HS-27A (cell line): ENCODE measurements around the gene CTDSPL.
"Not testable (repeated sequence)": the region's sequence is repeated elsewhere in the genome, so short reads cannot be mapped to it uniquely, and the experiment has no call there.

ENCODE experiments used
- DNase-seq: peaks from one replicate; pipeline ENCODE4 v3.0.0-alpha.2; 2012; ENCODE audit warnings: low read depth, missing footprints

The CTDSPL gene

DNA sequence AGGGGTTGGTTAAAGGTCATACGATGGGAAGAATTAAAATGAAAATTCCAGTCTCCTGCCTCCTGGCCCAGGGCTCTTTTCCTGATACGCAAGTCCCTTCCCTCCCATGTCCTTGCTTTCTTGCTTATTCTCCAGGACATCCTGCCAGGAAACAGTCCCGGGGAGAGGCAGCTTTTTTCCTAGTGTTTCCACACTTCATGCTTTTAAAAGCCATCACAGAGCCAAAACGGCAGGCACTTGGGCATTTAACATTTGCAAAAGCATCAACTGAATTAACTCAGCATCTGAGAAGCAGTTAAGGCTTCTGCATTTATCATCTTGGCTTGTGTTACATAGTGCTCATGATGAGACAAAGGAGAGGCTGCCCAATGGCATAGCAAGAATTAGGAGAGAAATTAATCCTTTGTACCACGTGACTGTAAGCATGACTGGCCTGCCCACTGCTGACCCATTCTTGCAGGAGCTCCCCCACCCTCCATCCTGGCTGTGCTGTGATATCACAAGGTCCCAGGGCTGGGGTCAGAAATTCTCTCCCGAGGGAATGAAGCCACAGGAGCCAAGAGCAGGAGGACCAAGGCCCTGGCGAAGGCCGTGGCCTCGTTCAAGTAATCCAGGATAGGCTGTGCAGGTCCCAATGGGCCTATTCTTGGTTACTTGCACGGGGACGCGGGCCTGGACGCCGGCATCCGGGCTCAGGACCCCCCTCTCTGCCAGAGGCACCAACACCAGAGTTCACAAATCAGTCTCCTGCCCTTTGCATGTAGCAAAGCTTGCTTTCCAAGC lies 107.3 kb downstream of the CTDSPL start:
- DNase-seq = no peak

DNA sequence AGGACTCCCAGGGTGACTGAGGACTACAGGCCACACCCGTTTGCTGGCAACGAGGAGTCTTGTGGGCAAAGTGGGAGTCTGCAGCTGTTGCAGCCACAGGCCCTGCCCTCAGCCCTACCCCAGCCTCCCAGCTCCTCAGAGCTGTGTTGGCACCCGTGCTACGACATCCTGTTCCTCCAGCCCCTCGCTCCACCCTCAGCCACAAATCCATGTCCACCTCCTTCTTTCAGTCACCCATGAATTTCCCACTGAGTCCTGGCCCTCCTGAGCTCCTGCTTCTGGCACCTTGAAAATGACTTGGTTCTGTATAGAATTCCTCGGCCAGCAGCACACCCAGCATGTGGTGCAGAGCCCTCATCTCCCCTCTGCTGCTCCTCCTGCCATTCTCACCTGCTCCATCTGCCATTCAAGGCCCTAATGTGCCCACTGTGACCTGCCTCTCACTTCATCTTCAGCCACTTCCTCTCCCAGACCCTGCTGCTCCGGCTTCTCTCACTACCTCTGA lies 108.0 kb downstream of the CTDSPL start:
- no peak for DNase-seq

DNA sequence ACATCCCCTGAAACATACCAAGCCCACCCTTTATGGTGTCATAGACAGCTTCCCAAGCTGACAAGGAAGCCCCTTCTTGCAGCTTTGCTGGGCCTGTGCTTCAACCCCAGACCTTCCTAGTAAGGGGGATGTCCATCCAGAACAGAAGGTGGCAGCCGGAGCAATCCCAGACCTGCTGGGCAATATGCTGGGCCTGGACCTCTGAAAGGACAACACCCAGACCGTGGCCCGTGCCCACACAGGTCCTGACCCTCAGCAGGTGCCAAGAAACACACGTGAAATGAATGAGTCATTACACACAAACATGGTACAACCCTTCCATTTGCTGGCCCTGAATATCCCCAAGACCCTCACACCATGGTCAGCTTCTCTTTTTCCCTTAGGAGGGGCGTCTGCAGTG lies 109.1 kb downstream of the CTDSPL start:
- DNase-seq = no peak

DNA sequence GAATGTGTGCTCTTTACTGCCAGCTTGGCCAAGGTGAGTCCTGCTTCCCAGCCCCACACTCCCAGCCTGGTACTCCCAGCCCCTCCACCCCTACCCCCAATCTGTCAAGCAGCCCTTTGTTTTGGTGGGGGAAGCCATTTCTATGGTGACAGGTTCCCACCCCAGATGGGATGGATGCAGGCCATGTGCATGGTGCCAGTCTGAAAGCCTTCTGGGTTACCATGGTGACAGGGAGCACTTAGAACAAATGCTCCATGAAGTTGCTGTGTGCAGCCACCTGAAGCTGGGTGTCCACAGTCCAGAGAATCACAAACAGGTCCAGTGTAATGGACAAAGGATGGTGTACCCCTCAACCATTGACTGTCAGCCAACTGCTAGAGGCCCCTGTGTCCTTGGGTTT lies 109.8 kb downstream of the CTDSPL start:
- DNase-seq = no peak

DNA sequence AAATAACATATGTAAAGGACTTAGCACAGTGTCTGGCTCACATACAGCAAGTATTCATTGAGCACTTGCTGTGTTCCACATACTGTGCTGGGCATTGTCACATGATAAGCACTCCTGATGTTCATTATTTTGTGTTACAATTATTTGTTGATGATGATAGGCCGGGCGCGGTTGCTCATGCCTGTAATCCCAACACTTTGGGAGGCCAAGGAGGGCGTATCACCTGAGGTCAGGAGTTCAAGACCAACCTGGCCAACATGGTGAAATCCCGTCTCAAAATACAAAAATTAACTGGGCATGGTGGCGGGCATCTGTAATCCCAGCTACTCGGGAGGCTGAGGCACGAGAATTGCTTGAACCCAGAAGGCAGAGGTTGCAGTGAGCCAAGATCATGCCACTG lies 110.4 kb downstream of the CTDSPL start:
- not testable (repeated sequence) for DNase-seq

DNA sequence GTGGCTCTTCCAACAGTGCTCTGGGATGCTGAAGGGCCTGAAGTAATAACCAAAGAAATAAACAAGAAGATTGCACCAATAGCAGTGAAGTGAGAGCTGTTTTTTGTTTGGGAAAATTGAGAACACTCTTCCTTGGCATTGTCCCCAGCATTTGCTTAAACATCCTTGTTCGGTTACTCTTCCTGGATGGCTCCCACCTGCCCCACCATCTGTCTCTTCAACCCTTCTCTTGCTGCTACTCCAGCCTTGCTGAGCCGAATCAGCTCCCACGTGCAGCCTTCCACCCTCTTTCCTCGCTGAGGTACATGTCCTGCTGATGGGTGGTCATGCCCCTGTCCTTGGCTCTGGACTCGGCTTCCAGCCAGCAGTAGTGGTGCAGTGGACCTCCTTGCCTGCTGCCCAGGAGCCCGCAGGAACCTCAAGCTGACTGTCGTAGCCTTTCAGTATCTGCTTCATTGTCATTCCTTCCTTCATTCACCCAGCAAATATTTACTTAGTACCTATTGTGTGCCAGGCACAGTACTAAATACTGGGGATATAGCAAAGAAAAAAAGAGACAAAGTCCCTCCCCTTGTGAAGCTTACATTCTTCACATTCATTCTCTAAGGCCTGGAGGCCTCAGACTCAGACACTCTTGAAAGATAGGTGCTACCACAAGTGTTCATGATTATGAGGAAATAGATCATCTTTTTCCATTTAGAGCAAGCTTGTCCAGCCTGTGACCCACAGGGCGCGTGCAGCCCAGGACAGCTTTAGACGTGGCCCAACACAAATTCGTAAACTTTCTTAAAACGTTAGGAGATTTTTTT lies 111.8 kb downstream of the CTDSPL start:
- DNase-seq = no peak

DNA sequence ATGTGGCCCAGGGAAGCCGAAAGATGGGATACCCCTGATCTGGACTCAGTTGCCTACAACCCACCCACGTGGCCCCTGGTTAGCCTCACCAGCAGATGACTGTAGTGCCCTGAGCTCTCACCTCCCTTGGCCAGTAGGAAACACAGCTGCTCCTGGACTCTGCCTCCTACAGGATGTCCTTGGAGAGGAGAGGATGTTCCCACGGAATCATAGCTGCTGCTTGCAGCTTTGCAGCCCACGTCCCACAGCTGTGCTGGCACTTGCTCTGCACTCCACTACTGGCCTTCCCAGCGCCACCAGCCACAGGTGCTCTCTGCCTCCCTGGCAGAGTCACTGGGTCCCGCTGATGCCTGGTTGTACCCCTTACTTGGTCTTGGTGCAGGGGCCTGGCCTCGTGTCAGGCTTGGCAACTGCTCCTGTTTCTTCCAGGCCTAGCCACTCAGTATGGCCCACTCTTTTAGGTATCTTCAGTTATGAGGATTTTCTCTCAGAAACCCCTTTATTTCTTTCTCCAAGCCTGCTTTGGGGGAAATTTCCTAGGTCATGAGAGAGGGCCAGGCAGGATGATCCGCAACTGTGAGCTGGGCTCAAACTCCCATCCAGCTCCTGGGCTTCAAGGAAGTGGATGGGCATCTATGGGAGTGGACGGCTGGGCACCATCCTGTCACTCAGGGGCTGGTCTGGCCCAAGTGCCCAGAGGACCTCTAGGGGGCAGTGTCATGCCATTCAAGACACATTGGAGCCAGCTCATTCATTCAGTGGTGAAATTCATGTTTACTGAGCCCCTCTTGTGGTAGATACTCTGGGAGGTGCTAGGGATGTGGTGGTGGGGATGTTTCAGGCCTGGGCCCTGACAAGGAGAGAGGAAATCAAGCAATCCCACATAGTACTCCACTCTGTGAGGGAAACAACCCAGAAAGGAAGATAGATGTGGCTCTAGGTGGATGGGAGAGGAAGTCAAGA lies 112.7 kb downstream of the CTDSPL start:
- no peak for DNase-seq

DNA sequence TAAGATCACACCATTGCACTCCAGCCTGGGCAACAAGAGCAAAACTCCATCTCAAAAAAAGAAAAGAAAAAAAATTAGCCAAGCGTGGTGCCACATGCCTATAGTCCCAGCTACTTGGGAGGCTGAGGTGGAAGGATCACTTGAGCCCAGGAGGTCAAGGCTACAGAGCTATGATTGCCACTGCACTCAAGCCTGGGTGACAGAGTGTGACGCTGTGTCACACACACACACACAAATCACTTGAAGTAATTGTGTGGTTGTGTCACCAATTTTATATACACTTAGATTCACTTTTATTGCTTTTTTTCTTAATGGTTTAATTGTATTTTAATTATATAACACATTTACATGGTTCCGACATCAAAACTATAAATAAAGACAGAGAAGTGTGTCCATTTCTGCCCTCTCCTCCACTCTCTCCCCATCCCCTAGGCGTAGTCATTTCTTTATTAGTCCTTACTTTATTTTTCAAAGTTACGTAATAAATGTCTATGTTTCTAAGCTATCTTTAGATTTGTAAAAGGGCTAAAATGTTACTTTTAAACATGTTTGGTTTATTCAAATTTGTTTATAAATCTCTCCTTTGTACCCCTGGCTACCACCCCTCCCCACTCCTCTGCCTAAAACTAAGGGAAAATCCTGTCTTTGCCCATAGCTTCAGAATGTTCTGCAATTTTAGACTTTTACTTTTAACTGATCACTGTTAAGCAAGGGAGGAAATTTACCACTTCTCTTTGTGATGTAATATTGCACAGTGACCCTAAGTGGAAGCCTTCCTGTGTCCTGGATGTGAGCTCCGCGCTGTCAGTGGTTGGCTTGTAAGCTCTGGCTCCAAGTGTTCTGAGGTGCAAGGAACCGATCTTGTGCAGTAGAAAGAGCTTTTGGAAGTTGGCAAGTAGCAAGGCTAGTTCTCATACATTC lies 118.1 kb downstream of the CTDSPL start:
- DNase-seq = no peak

DNA sequence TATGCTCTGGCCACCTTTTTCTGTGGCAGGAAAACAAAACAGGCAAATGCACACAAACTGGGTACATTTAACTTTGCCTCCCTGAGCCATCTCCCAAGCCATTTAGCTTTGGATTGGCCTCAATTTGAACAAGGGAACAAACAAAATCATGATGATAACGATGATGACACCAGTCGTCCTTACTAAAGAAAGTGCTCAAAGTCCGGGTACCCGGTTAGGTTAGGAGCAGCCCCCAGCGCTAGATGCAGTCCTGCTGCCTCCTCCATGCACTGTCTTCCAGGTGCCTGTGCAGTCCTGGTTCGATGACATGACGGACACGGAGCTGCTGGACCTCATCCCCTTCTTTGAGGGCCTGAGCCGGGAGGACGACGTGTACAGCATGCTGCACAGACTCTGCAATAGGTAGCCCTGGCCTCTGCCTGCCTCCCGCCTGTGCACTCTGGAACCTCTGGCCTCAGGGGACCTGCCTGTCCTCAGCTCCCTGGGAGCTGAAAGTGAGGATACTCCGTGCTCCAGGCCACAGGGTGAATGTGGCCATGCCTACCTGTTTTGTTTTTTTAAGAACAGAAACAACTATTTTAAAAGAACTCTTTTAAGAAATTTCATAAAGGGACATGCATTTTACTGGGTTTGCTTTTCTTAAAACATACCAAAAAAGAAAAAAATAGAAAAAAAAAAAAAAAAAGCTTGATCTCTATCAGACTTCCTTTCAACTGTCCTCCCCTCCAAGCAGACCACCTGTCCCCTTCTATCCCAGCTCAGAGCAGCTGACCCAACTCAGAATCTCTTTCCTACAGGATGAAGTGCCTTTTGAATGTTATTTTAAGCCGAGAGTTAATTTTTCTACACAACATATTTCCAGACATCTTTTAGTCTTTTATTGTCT lies 119.0 kb downstream of the CTDSPL start:
- DNase-seq = no peak

DNA sequence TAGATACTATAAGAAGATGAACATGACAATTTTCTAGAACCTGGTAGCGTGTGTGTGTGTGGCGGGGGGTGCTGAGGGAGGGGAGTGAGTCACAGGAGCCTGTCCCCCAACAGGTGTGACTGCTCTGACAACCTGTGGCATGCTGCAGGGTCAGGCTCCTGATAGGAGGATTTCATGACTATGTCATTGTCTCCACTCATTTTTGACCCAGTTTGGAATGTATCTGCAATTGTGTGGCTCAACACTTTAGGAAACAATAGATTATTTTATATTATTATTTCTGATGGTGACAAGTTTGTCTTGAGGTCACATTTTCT lies 119.6 kb downstream of the CTDSPL start:
- DNase-seq = no peak

DNA sequence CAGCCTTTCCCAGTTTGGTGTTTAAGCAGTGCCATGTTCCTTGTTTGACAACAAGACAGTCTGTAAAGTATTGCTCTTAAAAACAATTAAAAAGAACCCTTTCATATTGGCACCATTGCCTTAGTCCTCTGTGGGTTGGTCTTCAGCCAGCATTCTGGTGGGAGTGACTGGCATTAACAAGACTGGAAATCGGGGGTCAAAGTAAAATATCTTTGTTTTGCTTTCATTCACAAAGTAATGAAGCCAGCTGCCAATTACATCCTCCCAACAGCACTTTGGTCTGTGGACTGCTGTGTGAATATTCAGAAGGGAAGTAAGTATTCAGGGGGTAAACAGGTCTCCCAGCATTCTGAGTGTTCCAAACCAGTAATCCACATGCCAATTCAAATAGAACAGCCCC lies 120.7 kb downstream of the CTDSPL start:
- no peak for DNase-seq

DNA sequence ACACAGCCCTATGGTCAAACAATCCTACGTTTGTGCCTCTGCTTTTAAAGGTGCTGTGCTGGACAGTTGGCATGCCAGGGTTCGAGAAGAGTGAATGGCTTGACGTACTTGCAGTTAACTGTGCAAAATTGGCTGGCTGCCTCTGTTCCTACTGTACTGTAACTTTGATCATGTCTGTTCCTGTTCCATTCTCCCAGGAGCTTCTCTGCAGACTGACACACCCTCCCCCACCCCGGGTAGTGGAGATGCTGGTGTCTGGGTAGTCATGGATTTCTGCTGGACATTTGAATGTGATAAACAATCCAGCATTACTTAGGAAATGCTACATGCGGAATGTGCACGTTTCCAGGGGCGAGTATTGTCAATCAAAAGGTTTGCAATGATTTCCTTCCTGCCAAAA lies 122.4 kb downstream of the CTDSPL start:
- no peak for DNase-seq

DNA sequence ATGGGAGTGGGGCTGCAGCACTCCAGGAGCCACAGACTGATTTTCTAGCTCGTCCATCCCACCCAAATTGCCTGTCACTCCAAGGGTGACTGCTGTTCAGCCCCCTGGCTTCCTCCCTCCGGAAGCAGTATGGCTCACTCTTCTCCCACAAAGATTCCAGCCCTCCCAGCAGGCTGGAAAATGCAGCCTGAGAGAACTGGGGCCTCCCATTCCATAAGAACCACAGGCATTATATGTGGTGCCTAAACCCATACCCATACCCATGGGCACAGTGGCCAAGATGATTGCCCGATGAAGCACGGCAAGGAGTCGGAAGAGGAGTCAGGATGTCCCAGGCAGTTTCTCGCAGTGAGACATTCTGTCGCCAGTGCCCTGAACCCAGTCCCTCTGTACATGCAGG lies 122.9 kb downstream of the CTDSPL start:
- no peak for DNase-seq

DNA sequence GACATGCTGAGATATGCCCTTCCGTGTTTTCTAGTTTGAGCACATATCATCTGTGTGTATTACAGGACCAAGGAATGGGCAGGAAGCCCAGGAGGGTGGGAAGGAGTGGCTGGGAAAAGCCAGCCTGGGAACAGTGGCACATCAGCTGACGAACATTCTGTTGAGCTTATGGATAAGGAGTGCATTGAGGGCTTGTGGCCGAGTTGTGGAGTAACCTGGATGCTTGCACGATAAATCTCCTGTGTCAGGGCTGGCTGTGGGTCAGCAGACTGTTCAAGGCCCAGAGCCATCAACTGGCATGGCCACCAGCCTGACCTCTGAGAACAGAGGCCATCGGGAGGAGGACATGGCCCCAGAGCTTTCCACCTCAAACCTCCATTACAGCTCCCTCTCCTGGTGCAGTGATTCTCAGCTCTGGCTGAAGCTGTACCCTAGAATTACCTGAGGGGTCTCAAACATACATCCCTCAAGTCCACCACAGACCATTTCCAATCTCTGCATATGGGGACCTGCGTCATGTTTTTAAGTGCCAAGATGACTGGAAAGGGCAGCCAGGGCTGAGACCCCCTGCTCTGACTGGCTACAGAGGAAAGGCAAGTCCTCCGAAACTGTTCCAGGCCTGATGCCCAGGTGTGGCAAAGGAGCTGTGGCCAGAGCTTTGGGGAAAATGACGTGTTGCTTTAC lies 124.1 kb downstream of the CTDSPL start:
- no peak for DNase-seq

DNA sequence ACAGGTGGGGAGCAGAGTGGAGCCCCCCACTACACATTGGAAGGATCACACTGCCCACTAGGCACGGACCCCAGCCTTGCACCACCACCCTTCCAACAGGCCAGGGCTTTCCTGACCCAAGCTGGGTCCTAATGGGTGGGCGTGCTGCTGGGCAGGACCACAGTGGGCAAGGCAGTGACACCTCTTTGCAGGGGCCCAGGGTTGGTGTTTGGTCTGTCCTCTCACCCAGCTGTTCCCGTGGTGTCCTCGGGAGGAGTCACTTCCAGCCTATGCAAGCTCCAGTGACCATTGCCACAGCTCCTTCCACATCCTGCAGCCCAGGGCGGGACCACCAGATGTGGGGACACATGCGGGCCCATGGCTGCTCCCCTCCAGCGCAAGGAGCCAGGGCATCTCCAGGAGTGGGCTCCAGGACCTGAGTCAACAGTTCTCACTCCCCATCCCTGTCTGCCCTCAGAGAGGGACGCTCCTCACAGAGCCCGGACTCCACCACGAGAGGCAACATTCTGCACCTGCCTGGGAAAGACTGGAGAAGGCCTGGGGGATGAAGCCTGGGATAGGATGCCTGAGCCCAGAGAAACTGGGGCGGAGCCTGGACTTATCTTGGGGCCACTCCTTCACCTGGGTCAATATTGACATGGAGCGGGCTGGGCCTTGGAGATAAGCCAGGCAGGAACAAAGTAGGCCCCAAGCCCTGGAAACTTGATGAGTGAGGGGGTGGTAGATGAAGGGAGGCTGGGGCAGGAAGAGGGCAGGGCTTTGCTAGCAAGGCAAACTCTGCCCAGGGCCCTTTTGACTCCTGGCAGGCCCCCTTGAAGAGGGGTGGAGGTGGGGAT lies 125.0 kb downstream of the CTDSPL start:
- no peak for DNase-seq

DNA sequence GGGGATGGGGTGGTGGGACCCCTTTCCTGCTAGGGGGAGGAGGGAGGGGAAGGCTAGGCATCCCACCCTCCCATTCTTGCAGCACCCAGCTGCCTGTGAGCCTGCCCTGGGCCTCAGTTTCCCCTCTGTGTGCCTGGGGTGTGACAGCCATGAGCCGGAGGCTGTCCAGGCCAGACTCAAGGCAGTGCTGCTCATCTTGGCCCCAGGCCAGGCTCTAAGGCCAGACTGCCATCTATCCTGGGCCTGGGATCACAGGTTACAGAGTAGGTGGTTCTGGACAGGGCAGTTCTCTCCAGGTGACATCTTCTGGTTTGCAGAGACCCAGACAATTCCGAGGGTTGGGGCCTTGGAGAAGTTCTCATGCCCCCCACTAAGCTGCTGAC lies 125.6 kb downstream of the CTDSPL start:
- DNase-seq = no peak

DNA sequence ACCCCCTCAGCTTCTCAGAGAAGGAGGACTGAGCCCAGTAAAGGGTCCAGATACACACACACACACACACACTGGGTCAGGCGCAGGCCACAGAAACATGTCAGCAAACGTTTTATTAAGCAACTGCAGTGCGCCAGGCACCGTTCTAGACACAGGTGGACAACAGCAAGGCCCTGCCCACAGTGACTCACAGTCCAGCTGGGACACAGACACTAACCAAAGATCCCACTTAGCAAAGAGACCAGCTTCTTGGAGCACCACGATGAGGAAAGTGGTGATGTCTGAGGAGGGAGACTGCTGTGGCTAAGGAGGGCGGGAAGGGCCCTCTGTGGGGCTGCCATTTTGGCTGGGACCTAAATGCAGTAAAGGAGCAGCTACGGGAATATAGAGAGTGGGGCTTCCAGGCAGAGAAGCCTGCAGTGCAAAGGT lies 126.1 kb downstream of the CTDSPL start:
- no peak for DNase-seq

DNA sequence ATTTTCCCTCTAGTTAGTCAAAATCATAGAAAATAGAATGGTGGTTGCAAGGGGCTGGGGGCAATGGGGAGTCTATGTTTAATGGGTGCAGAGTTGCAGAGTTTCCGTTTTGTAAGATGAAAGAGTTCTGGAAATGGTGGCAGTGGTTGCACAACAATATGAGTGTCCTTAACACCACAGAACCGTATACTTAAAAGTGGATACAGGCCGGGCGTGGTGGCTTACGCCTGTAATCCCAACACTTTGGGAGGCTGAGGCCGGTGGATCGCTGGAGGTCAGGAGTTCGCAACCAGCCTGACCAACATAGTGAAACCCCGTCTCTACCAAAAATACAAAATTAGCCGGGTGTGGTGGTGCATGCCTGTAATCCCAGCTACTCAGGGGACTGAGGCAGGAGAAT lies 126.7 kb downstream of the CTDSPL start:
- DNase-seq = not testable (repeated sequence)
